ENCODE measurements around the gene EPB41L4B. TPM values are rescaled to one million over a fixed set of nuclear protein-coding genes. Genes with fewer than 3 reads are reported as not detected.
A peak's percentile ranks its signal among the peaks of the same experiment; 100 is the strongest.
"Not testable (repeated sequence)": the region's sequence is repeated elsewhere in the genome, so short reads cannot be mapped to it uniquely, and the experiment has no call there.

The EPB41L4B gene
- 51.4 TPM for total RNA-seq

- DNase-seq (ENCODE audit: low spot score) (peak; percentile 96), ATAC-seq (peak; percentile 80)
Measured at GRCh38 chr9:109320742-109321448, at the start of gene EPB41L4B. EPB41L4B (minus strand) TSS chr9:109321059; CDS start chr9:109320446, 613 bp downstream.

GRCh38 chr9:109369285-109369684 lies 48.4 kb upstream of the EPB41L4B start:
- DNase-seq (ENCODE audit: low spot score) (no peak), ATAC-seq (no peak)

- ATAC-seq (no peak), DNase-seq (ENCODE audit: low spot score) (no peak)
Measured at GRCh38 chr9:109360771-109361170, 39.9 kb upstream of the EPB41L4B start.

- not testable (repeated sequence) for ATAC-seq; DNase-seq (ENCODE audit: low spot score)
Measured at GRCh38 chr9:109358968-109359603, 38.2 kb upstream of the EPB41L4B start.

GRCh38 chr9:109355564-109356297 lies 34.9 kb upstream of the EPB41L4B start:
- DNase-seq (ENCODE audit: low spot score) (no peak), ATAC-seq (no peak)

GRCh38 chr9:109354190-109354589 lies 33.3 kb upstream of the EPB41L4B start:
- DNase-seq (ENCODE audit: low spot score) (no peak), ATAC-seq (no peak)

GRCh38 chr9:109351032-109351431 lies 30.2 kb upstream of the EPB41L4B start:
- DNase-seq (ENCODE audit: low spot score), result no peak
- no peak for ATAC-seq

- ATAC-seq (peak; percentile 28), DNase-seq (ENCODE audit: low spot score) (no peak)
Measured at GRCh38 chr9:109349421-109349846, 28.6 kb upstream of the EPB41L4B start.

GRCh38 chr9:109346904-109347303 lies 26.0 kb upstream of the EPB41L4B start:
- DNase-seq (ENCODE audit: low spot score) (no peak), ATAC-seq (no peak)

GRCh38 chr9:109344866-109345265 lies 24.0 kb upstream of the EPB41L4B start:
- DNase-seq (ENCODE audit: low spot score) (no peak), ATAC-seq (no peak)

GRCh38 chr9:109342878-109343277 lies 22.0 kb upstream of the EPB41L4B start:
- no peak for ATAC-seq
- DNase-seq (ENCODE audit: low spot score), result no peak

GRCh38 chr9:109341561-109341960 lies 20.7 kb upstream of the EPB41L4B start:
- DNase-seq (ENCODE audit: low spot score) (no peak), ATAC-seq (no peak)

GRCh38 chr9:109340979-109341378 lies 20.1 kb upstream of the EPB41L4B start:
- not testable (repeated sequence) for ATAC-seq; DNase-seq (ENCODE audit: low spot score)

GRCh38 chr9:109336409-109336808 lies 15.6 kb upstream of the EPB41L4B start:
- DNase-seq (ENCODE audit: low spot score) (no peak), ATAC-seq (no peak)

GRCh38 chr9:109335929-109336328 lies 15.1 kb upstream of the EPB41L4B start:
- DNase-seq (ENCODE audit: low spot score), result no peak
- ATAC-seq, result no peak

- ATAC-seq (no peak), DNase-seq (ENCODE audit: low spot score) (no peak)
Measured at GRCh38 chr9:109335121-109335520, 14.3 kb upstream of the EPB41L4B start.

- ATAC-seq (peak; percentile 77), DNase-seq (ENCODE audit: low spot score) (peak; percentile 57)
Measured at GRCh38 chr9:109331353-109331752, 10.5 kb upstream of the EPB41L4B start.

GRCh38 chr9:109329638-109330258 lies 8.9 kb upstream of the EPB41L4B start:
- DNase-seq (ENCODE audit: low spot score) (no peak), ATAC-seq (no peak)

- DNase-seq (ENCODE audit: low spot score), result no peak
- ATAC-seq, result peak; percentile 37
Measured at GRCh38 chr9:109328978-109329637, 8.2 kb upstream of the EPB41L4B start.

GRCh38 chr9:109325089-109325488 lies 4.2 kb upstream of the EPB41L4B start:
- ATAC-seq, result no peak
- no peak for DNase-seq (ENCODE audit: low spot score)

GRCh38 chr9:109323771-109324170 lies 2.9 kb upstream of the EPB41L4B start:
- ATAC-seq, result no peak

More at GRCh38 chr9:109323771-109324170, 2.9 kb upstream of the EPB41L4B start:
- no peak for DNase-seq (ENCODE audit: low spot score)

All from left lobe of liver (tissue), 2 donors.